B cell (primary cell): ENCODE results near the gene SLC41A3.
"Not testable (repeated sequence)": the region's sequence is repeated elsewhere in the genome, so short reads cannot be mapped to it uniquely, and the experiment has no call there.

Source experiments
- CTCF ChIP-seq: fragments of 200-600 bp; IDR thresholded peaks from one replicate; pipeline ENCODE4 v1.8.0; 2022; ENCODE audit warnings: antibody characterized with exemption, mild to moderate bottlenecking
- EZH2 ChIP-seq: IDR thresholded peaks from 2 replicates; pipeline ENCODE4 v1.6.1; 2012; ENCODE audit warnings: borderline replicate concordance, low read depth, mild to moderate bottlenecking, moderate library complexity, low read length; ENCODE audit not compliant: insufficient read depth, poor library complexity, severe bottlenecking

GRCh38 chr3:125963834-125964233 is 120.1 kb downstream of the SLC41A3 start:
- not testable (repeated sequence) for TF ChIP-seq CTCF, EZH2
